GM12878 (cell line): ENCODE data around the gene PTPN5. TPM values are rescaled to one million over a fixed set of nuclear protein-coding genes. Genes with fewer than 3 reads are reported as not detected.

Source experiments
- ATF3 ChIP-seq: IDR thresholded peaks from 2 replicates; pipeline ENCODE4 v1.6.1; 2011; ENCODE audit warnings: low read depth, mild to moderate bottlenecking, low read length, moderate library complexity, borderline replicate concordance; ENCODE audit errors: extremely low read depth
- BCL3 ChIP-seq: IDR thresholded peaks from 2 replicates; pipeline ENCODE4 v1.6.1; 2011; ENCODE audit warnings: borderline replicate concordance, low read depth, mild to moderate bottlenecking, moderate library complexity, low read length; ENCODE audit not compliant: insufficient read depth, poor library complexity, severe bottlenecking
- CBFB ChIP-seq: IDR thresholded peaks from 2 replicates; pipeline ENCODE4 v1.6.1; 2016; ENCODE audit warnings: antibody characterized with exemption, low read depth
- CHD1 ChIP-seq: IDR thresholded peaks from 2 replicates; pipeline ENCODE4 v1.6.1; 2012; ENCODE audit warnings: low read depth, low read length, improper control_type of control experiment
- HDAC6 ChIP-seq: fragments of 200-600 bp; sonication (generic); IDR thresholded peaks from one replicate; pipeline ENCODE4 v1.8.0; 2017; ENCODE audit warnings: antibody characterized with exemption; ENCODE audit not compliant: unreplicated experiment
- KAT2A ChIP-seq: conservative IDR thresholded peaks from 2 replicates; pipeline ENCODE4 v1.6.1; 2011; ENCODE audit warnings: low read depth, low read length; ENCODE audit not compliant: control insufficient read depth
- NFIC ChIP-seq: IDR thresholded peaks from 2 replicates; pipeline ENCODE4 v1.6.1; 2012; ENCODE audit warnings: low read depth, mild to moderate bottlenecking, inconsistent platforms, low read length, moderate library complexity
- NFYA ChIP-seq: IDR thresholded peaks from 2 replicates; pipeline ENCODE4 v1.6.1; 2011; ENCODE audit warnings: low read depth, mild to moderate bottlenecking, low read length, improper control_type of control experiment, borderline replicate concordance
- NR2F1 ChIP-seq: fragments of 450-650 bp; conservative IDR thresholded peaks from 2 replicates; pipeline ENCODE4 v1.6.1; 2017; ENCODE audit warnings: mild to moderate bottlenecking
- PBX3 ChIP-seq: IDR thresholded peaks from 2 replicates; pipeline ENCODE4 v1.6.1; 2011; ENCODE audit warnings: mild to moderate bottlenecking, low read depth, low read length, moderate library complexity; ENCODE audit not compliant: insufficient replicate concordance
- SIN3A ChIP-seq: IDR thresholded peaks from 2 replicates; pipeline ENCODE4 v1.6.1; 2012; ENCODE audit warnings: low read depth, low read length, improper control_type of control experiment
- SIX5 ChIP-seq: IDR thresholded peaks from 2 replicates; pipeline ENCODE4 v1.6.1; 2011; ENCODE audit warnings: mild to moderate bottlenecking, low read depth, low read length, moderate library complexity; ENCODE audit not compliant: severe bottlenecking
- SMC3 ChIP-seq: IDR thresholded peaks from 2 replicates; pipeline ENCODE4 v1.6.1; 2011; ENCODE audit warnings: low read length, improper control_type of control experiment, borderline replicate concordance
- SP1 ChIP-seq: IDR thresholded peaks from one replicate; pipeline ENCODE4 v1.6.1; 2011; ENCODE audit warnings: low read depth, low read length
- SPI1 ChIP-seq: IDR thresholded peaks from 2 replicates; pipeline ENCODE4 v1.6.1; 2011; ENCODE audit warnings: low read depth, mild to moderate bottlenecking, low read length, moderate library complexity, borderline replicate concordance; ENCODE audit not compliant: insufficient read depth
- ZBTB4 ChIP-seq: fragments of 450-650 bp; formaldehyde crosslinking; IDR thresholded peaks from 2 replicates; pipeline ENCODE4 v1.4.0; 2022; ENCODE audit warnings: mild to moderate bottlenecking, moderate library complexity
- ZZZ3 ChIP-seq: IDR thresholded peaks from 2 replicates; pipeline ENCODE4 v1.6.1; 2011; ENCODE audit warnings: low read depth; ENCODE audit not compliant: control insufficient read depth, insufficient read length
- polyA plus RNA-seq, 11 experiments: library from polyadenylated mRNA; depleted of rRNA in 4 of 11; unstranded in 6 of 11; stranded (reverse) in 5 of 11; fragments of >200 nt; fragmentation: Nextera tagmentation in 4 of 11; fragmentation: Illumina TruSeq in 1 of 11; extraction: Ambion mirVana in 4 of 11; extraction: Trizol in 1 of 11; gene quantifications; 1 replicate in 1 of 11; 2 replicates in 10 of 11; pipeline versions ENCODE4 v1.2.1 to v1.2.3, GENCODE V29; 2011 to 2016; ENCODE audit warnings: inconsistent platforms in 2 of 11, missing spikeins in 2 of 11, low read depth in 1 of 11
- total RNA-seq, 4 experiments: library from RNA; depleted of rRNA in 3 of 4; stranded (reverse); fragments of >200 nt in 3 of 4; fragmentation: Illumina TruSeq in 1 of 4; extraction: Trizol in 1 of 4; gene quantifications; 2 replicates each; pipeline versions ENCODE4 v1.2.1 to v1.2.3, GENCODE V29; 2013 to 2021
- TF ChIP-seq, protein P1 (sequence below): IDR thresholded peaks from 2 replicates; pipeline ENCODE4 v1.6.1; 2012; ENCODE audit warnings: low read depth, low read length, improper control_type of control experiment
- TF ChIP-seq, protein P2 (sequence below): fragments of 450-650 bp; formaldehyde crosslinking; IDR thresholded peaks from 2 replicates; pipeline ENCODE4 v1.5.0; 2022; ENCODE audit warnings: mild to moderate bottlenecking, missing genetic modification characterization

Gene PTPN5
- total and polyA plus RNA-seq, 10 of the 15 experiments (the other 5 are each of a cell fraction or from before 2014, with no cell fraction given): 0.04 to 0.06 (median 0.05) TPM; not detected in 7

- TF ChIP-seq ZBTB4 (CRISPR knock-in tag) (no peak), SIX5 (no peak), SP1 (no peak), CHD1 (no peak), SPI1 (no peak), KAT2A (no peak), SMC3 (peak; percentile 64; the same call in 1 of the 2 replicates), NFYA (no peak), HDAC6 (no peak), ZZZ3 (no peak), NFIC (no peak), SIN3A (no peak), BCL3 (no peak), ATF3 (no peak), CBFB (no peak), PBX3 (no peak), NR2F1 (no peak)
- TF ChIP-seq, protein P1, sequence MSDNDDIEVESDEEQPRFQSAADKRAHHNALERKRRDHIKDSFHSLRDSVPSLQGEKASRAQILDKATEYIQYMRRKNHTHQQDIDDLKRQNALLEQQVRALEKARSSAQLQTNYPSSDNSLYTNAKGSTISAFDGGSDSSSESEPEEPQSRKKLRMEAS: no peak
- TF ChIP-seq, protein P2, sequence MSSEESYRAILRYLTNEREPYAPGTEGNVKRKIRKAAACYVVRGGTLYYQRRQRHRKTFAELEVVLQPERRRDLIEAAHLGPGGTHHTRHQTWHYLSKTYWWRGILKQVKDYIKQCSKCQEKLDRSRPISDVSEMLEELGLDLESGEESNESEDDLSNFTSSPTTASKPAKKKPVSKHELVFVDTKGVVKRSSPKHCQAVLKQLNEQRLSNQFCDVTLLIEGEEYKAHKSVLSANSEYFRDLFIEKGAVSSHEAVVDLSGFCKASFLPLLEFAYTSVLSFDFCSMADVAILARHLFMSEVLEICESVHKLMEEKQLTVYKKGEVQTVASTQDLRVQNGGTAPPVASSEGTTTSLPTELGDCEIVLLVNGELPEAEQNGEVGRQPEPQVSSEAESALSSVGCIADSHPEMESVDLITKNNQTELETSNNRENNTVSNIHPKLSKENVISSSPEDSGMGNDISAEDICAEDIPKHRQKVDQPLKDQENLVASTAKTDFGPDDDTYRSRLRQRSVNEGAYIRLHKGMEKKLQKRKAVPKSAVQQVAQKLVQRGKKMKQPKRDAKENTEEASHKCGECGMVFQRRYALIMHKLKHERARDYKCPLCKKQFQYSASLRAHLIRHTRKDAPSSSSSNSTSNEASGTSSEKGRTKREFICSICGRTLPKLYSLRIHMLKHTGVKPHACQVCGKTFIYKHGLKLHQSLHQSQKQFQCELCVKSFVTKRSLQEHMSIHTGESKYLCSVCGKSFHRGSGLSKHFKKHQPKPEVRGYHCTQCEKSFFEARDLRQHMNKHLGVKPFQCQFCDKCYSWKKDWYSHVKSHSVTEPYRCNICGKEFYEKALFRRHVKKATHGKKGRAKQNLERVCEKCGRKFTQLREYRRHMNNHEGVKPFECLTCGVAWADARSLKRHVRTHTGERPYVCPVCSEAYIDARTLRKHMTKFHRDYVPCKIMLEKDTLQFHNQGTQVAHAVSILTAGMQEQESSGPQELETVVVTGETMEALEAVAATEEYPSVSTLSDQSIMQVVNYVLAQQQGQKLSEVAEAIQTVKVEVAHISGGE (CRISPR knock-in tag): no peak
These were observed 11.0 kb upstream of the PTPN5 start (continued) for GRCh38 chr11:18802381-18803257.
